DND-41 (cell line): ENCODE results near the gene GAPDH.

Experiments used
- ATAC-seq: fragments of 200-7000 bp; cut with Tn5 transposase; 3 replicates; pipeline ENCODE4 v1.9.1; 2021; ENCODE audit warnings: low read depth; ENCODE audit not compliant: insufficient read depth
- DNase-seq: peaks from one replicate; pipeline ENCODE4 v3.0.0-alpha.2; 2020
- H2AFZ ChIP-seq: 2 replicates; pipeline ENCODE4 v1.6.0; 2012; ENCODE audit warnings: low read depth, low read length
- H3K27ac ChIP-seq: 2 replicates; pipeline ENCODE4 v1.5.1; 2012; ENCODE audit warnings: low read length, inconsistent platforms
- H3K27me3 ChIP-seq: fragments of 200-600 bp; sonication (generic); 2 replicates; pipeline ENCODE4 v1.6.0; 2012; ENCODE audit warnings: low read length, mild to moderate bottlenecking, inconsistent platforms; ENCODE audit not compliant: insufficient read depth, poor library complexity
- H3K36me3 ChIP-seq: 2 replicates; pipeline ENCODE4 v1.5.1; 2012; ENCODE audit warnings: low read length, inconsistent platforms; ENCODE audit not compliant: insufficient read depth
- H3K4me1 ChIP-seq: 2 replicates; pipeline ENCODE4 v1.5.1; 2012; ENCODE audit warnings: mild to moderate bottlenecking, low read length; ENCODE audit not compliant: insufficient read depth
- H3K4me2 ChIP-seq: 2 replicates; pipeline ENCODE4 v1.6.0; 2012; ENCODE audit warnings: mild to moderate bottlenecking, moderate library complexity, low read length, inconsistent platforms; ENCODE audit not compliant: insufficient read depth
- H3K4me3 ChIP-seq, 2 experiments: fragments of 200-600 bp in 1 of 2; shearing (Covaris generic) in 1 of 2; 2 replicates each; pipeline ENCODE4 v1.5.1; 2012 to 2016; ENCODE audit warnings: inconsistent platforms in 2 of 2, low read length in 2 of 2, mild to moderate bottlenecking in 2 of 2, low read depth in 1 of 2, moderate library complexity in 1 of 2
- H3K79me2 ChIP-seq: 2 replicates; pipeline ENCODE4 v1.6.0; 2012; ENCODE audit warnings: low read length, inconsistent platforms; ENCODE audit not compliant: insufficient read depth
- H3K9ac ChIP-seq: 2 replicates; pipeline ENCODE4 v1.6.0; 2012; ENCODE audit warnings: low read depth, mild to moderate bottlenecking, inconsistent platforms, low read length, moderate library complexity
- H3K9me3 ChIP-seq: 2 replicates; pipeline ENCODE4 v1.5.1; 2012; ENCODE audit warnings: low read length, moderate library complexity, mild to moderate bottlenecking, inconsistent platforms; ENCODE audit not compliant: insufficient read depth, severe bottlenecking
- H4K20me1 ChIP-seq: 2 replicates; pipeline ENCODE4 v1.6.0; 2012; ENCODE audit warnings: low read length; ENCODE audit not compliant: insufficient read depth
- CTCF ChIP-seq: IDR thresholded peaks from 2 replicates; pipeline ENCODE4 v1.5.1; 2012; ENCODE audit warnings: borderline replicate concordance, low read length, moderate library complexity, mild to moderate bottlenecking; ENCODE audit not compliant: poor library complexity, severe bottlenecking; ENCODE audit errors: extremely low read depth
- EZH2 ChIP-seq: IDR thresholded peaks from 3 replicates; pipeline ENCODE4 v1.6.1; 2012; ENCODE audit warnings: borderline replicate concordance, low read depth, mild to moderate bottlenecking, moderate library complexity, low read length, inconsistent platforms; ENCODE audit not compliant: severe bottlenecking

GAPDH gene

DNA sequence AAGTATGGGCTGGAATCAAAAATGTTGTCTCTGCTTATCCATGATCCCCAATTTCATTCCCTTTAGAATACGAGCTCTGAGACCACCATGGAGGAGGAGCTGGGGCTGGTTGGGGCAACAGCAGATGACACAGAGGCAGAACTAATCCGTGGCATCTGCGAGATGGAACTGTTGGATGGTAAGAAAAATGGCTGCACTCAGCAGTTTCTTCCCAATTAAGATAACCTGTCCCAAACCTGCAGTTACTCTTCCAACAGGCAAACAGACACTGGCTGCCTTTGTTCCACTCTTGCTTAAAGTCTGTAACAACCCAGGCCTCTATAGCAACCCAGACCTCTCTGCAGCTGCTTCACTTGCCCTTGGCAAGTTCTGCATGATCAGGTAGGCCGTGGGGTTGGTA lies 6.6 kb upstream of the GAPDH start:
- DNase-seq, result no peak
- H3K9me3 ChIP-seq, result no peaks in the 10 kb centered on the region
- peaks cover 88% of the 10 kb centered on the region for H3K36me3 ChIP-seq
- peaks cover 22% of the 10 kb centered on the region for H3K4me1 ChIP-seq
- H3K4me2 ChIP-seq, result no peak overlapping the region
- H3K27ac ChIP-seq, result no peak overlapping the region
- no peak overlapping the region for H3K4me3 ChIP-seq
- H3K79me2 ChIP-seq, result peaks cover 11% of the 10 kb centered on the region
- TF ChIP-seq EZH2, result no peak
- TF ChIP-seq CTCF, result no peak
- 0 out of 2 replicates have a peak, but pooled peaks cover 2% of the 10 kb centered on the region for H4K20me1 ChIP-seq
- H2AFZ ChIP-seq, result no peak overlapping the region
- H3K9ac ChIP-seq, result no peak overlapping the region
- ATAC-seq, result no peak
- H3K27me3 ChIP-seq, result no peaks in the 10 kb centered on the region

DNA sequence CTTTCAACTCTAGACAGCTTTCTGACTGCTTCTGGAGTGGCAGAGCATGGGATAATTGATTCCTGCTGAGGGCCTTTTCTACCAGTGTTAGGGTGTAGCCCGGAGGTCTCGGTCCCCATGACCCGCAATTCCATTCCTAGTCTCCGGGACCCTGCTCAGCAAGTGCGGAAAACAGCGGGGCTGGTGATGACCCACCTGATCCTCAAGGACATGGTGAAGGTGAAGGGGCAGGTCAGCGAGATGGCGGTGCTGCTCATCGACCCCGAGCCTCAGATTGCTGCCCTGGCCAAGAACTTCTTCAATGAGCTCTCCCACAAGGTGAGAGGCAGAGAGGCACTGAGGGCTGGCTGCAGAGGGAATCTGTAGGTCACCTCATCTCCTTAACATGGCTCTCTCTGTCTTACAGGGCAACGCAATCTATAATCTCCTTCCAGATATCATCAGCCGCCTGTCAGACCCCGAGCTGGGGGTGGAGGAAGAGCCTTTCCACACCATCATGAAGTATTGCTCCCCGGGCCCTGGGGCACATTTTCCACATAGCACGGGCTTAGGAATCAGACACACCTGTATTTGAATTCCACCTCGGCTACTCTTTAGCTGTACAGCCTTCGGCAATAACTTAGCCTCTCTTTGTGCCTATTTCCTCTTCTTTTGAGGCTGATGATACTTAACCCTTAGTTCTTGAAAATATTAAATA lies 5.6 kb upstream of the GAPDH start:
- TF ChIP-seq CTCF, result no peak
- H3K27ac ChIP-seq, result no peak overlapping the region
- peaks cover 80% of the 10 kb centered on the region for H3K36me3 ChIP-seq
- H3K9me3 ChIP-seq, result no peaks in the 10 kb centered on the region
- H3K4me1 ChIP-seq, result peaks cover 32% of the 10 kb centered on the region
- H3K9ac ChIP-seq, result no peak overlapping the region
- H4K20me1 ChIP-seq, result no peaks in the 10 kb centered on the region
- no peak overlapping the region for H2AFZ ChIP-seq
- H3K4me3 ChIP-seq, result no peak overlapping the region
- no peak overlapping the region for H3K4me2 ChIP-seq
- H3K79me2 ChIP-seq, result peaks cover 20% of the 10 kb centered on the region
- no peak for ATAC-seq
- no peak for DNase-seq
- H3K27me3 ChIP-seq, result no peaks in the 10 kb centered on the region

- H3K27ac ChIP-seq, result no peak overlapping the region
- no peaks in the 10 kb centered on the region for H3K9me3 ChIP-seq
- peaks cover 25% of the 10 kb centered on the region for H3K79me2 ChIP-seq
- no peak overlapping the region for H3K4me3 ChIP-seq
- H3K4me1 ChIP-seq, result peaks cover 36% of the 10 kb centered on the region
- DNase-seq (no peak), ATAC-seq (no peak)
- no peak for TF ChIP-seq EZH2
- no peak for TF ChIP-seq CTCF
- peaks cover 75% of the 10 kb centered on the region for H3K36me3 ChIP-seq
- no peaks in the 10 kb centered on the region for H3K27me3 ChIP-seq
- H4K20me1 ChIP-seq, result no peaks in the 10 kb centered on the region
- no peak overlapping the region for H3K9ac ChIP-seq
- H2AFZ ChIP-seq, result no peak overlapping the region
- no peak overlapping the region for H3K4me2 ChIP-seq
These were observed 5.0 kb upstream of the GAPDH start for GRCh38 chr12:6529291-6529737.
